SHP77 treated with DMSO at 0.1 percent for 48 hours (cell line): ENCODE results near the gene IL1RAPL2.
"Not testable (repeated sequence)": the region's sequence is repeated elsewhere in the genome, so short reads cannot be mapped to it uniquely, and the experiment has no call there.

Experiments used
- DNase-seq: peaks from one replicate; lab custom pipeline; 2025; lab: John Stamatoyannopoulos, UW

Gene IL1RAPL2

DNA sequence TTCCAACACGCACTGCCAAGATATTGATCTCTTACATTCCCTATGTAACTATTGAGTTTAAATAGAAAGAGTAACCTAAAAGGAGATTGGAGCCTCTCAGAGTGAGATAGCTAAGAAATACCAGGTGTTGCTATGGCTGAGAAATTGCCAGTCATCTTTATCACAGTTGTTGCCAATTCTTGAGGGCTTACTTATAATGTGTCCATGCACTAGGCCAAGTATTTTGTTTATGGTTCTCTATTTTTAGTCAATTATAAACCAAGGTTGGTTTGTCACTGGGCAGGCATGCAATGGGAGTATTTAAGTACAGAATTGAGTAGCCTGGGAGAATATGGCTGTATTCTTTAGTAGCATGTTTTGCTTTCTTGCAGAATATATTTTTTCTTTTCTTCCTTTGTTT, 452.9 kb downstream of the IL1RAPL2 start:
- DNase-seq, result no peak

DNA sequence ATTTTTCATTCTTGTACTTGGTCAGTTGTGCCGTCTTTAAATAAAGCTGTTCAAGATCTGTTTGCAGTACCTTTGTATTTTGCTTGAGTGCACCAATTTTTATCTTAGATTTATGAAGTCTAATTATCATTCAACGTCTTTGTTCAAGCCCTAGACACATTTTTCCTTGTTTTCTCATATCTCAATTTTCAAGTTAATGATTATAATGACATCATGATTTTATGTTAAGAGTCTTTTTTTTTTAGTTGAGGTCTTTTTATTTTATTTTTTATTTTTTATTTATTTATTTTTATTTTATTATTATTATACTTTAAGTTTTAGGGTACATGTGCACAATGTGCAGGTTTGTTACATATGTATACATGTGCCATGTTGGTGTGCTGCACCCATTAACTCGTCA, 463.0 kb downstream of the IL1RAPL2 start:
- DNase-seq, result not testable (repeated sequence)

DNA sequence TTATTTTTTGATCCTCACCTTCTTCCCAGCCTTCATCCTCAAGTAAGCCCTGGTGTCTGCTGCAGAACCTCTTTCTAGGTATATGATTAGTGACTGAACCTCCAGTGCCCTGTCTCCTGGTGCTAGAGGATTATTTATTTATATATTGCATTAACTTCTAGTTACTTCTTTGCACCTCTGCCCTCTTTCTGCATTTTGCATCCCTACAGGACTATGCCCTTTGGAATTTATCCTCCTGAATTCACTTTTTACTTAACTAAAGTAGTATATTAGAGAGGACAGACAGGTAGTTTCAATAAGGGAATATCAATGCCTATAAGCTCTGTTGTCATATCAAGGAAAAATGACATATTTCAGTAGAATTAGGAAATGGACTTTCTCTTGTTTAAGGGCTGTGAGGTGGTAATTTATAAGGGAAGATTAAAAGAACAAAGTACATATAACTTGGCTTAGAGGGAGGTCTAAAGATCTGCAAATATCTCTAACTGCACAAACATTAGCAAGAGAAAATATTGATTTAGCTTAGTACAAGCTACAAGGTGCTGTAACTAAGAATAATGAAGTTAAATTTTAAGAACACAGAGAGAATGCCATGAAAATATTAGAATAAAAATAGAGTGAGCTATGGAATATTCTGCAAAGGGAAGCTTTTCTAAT, 472.8 kb downstream of the IL1RAPL2 start:
- DNase-seq, result no peak

DNA sequence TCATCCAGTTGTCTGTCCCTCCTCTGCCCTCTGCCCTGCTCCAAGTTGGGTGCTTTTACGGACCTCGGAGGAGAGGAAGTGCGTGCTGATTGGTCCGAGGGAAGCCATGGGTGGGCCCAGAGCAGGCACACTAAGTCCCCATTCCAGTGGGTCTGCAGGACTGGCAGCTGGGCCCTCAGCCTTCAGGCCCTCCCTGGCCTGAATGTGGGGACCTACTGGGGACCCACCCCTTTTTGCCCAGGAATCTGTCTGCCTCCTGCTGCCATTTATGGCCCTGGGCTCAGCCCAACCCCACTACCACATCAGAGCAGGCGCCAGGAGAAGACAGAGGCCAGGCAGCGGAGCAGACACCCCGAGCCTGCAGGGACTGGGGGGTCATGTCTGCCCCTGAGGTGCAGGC, 484.9 kb downstream of the IL1RAPL2 start:
- DNase-seq, result no peak

DNA sequence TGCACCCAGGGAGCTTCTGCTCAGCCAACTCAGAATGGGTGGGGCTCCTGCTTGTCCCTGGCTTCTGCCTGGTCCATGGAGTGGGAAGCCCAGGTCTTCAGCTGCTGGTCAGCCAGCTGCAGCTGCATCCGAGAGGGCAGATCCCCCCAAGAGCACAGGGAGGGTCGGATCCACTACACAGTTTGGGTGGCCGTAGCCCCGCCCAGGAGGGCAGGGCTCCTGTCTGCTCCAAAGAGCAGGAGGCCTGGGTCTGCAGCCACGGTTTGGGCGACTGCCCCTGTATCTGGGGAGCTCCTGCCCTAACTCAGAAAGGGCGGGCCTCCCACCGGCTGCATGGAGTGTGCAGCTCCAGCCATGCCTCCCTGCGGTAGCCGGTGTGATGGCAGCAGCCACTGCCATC, 485.4 kb downstream of the IL1RAPL2 start:
- no peak for DNase-seq

DNA sequence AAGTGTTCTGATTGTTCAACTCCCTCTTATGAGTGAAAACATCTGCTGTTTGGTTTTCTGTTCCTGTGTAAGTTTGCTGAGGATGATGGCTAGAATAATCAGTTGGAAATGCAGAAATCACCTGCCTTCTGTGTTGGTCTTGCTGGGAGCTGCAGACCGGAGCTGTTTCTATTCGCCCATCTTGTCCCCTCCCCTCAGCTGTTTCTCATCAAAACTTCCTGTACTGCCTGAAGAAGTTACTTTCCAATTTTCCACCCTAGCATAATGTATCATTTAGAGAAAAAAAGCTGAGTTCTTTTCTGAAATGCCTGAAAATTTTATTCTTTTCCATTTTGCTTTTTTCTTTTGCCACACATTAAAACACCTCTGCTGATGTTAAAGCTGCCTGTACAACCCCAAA, 486.9 kb downstream of the IL1RAPL2 start:
- DNase-seq, result no peak

DNA sequence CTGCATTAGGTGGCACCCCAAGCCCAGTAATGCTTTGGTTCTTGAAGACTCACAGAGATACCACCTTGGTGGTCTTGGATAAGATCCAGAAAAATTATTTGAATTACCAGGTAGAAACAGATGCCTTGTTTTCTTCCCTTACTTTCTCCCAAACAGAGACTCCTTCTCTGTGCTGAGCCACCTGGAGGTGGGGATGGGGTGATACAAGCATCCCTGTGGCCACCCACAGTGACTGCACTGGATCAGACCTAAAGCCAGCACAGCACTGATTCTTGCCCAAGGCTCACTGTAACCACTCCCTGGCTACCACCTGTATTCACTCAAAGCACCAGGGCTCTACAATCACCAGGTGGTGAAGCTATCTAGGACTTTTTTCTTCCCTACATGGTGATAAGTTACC, 497.7 kb downstream of the IL1RAPL2 start:
- no peak for DNase-seq

DNA sequence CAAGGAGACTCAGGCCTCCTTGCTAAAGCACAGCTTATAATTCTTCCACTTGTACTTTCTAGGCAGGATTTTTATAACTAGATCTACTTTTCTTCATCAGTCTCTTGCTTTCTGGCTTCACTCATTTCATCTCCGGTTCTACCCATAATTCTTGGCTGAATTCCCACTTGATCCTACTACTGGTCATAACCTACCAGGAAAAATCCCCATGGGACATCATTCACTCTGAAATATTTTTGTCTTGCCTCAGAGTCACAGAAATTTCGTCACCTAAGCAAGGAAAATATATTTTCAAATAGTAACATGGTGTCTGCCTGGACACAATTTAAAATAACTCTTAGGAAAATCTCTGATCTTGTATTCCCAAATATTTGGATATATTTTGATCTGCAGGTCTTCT, 532.2 kb downstream of the IL1RAPL2 start:
- DNase-seq, result no peak

DNA sequence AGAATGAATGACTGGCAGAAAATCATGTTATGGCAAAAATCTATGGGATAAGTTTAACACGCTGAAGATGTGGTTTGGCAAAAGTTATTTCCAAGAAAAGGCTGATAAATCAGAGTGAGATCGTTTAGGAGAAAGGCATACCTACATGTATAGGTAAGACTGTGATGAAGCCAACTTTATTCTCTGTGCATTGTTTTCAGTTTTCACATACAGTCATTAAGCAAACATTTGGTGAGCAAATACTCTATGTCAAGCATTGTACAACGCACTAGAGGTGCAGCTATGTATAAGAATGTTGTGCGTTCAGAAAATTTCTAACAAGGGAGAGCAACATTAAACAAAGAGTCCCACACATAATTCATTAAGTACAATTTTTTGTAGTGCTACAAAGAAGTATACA, 532.8 kb downstream of the IL1RAPL2 start:
- DNase-seq, result no peak

DNA sequence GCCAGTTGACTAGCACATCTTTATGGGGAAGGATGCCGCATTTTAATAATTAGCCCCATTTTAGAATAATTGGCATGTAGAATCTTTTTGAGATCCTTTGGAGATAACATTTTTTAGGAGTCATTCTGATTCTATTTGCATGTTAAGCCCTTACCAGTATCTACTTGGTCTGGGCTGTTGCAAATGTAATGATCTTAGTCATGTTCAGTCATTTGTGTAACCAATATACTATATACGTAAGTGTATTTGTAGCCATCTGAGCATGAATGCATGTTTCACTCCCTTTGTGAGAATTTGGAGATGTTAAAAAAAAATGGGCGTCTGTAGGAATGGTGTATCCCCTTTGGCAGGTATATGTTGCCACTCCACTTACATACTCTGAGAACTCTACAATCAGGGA, 535.4 kb downstream of the IL1RAPL2 start:
- no peak for DNase-seq

DNA sequence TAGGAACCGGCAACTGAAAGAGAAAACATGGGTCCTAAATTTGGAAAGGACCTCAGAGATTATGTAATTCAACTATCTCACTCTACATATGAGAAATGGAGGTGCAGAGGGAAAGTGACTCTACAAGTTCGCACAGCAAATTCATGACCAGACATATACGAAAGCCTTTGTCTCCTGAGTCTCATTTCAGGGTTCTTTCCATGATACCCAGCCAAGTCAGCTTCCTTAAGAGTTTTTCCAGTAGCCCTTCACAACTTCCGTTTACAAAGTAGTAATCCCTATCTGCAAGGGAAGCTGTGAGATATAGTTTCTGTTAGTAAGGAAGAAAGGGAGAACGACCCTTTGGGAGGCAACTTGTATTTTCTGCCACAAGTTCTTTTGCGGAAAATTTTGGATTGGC, 543.9 kb downstream of the IL1RAPL2 start:
- DNase-seq, result no peak

DNA sequence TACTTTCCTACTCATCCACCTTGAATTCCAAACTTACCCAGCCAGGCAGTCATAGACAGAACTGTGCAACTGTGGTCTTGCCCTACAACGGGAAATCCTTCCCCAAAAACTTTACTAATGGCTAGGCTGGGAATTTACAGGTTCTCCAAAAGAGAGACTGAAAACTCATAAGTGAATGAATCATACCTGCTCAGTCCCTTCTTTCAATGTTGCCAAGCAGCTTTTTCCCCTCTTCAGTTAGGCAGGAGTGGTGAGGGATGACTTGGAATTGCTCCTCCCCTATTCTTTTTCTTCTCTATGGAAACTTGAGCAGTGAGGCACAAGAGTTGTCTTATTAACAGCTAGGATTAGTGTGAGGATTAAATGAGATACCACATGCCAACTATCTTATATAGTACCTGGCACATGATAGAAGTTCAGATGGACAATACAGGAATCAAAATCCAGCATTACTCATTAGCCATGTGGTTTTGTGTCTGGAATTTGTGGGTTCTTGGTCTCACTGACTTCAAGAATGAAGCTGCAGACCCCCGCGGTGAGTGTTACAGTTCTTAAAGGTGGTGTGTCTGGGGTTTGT, 548.6 kb downstream of the IL1RAPL2 start:
- no peak for DNase-seq

DNA sequence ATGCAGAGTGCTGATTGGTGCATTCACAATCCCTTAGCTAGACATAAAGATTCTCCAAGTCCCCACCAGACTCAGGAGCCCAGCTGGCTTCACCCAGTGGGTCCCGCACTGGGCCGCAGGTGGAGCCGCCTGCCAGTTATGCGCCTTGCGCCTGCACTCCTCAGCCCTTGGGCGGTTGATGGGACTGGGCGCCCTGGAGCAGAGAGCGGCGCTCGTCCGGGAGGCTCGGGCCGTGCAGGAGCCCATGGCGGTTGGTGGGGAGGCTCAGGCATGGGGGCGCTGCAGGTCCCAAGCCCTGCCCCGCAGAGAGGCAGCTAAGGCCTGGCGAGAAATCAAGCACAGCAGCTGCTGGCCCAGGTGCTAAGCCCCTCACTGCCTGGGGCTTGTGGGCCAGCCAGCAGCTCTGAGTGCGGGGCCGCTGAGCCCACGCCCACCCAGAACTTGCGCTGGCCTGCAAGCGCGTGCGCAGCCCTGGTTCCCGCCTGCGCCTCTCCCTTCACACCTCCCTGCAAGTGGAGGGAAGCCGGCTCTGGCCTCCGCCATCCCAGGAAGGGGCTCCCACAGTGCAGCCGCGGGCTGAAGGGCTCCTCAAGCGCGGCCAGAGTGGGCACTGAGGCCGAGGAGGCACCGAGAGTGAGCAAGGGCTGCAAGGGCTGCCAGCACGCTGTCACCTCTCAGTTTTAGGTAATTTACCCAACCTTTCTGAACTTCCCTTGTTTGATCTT, 549.8 kb downstream of the IL1RAPL2 start:
- DNase-seq, result not testable (repeated sequence)

DNA sequence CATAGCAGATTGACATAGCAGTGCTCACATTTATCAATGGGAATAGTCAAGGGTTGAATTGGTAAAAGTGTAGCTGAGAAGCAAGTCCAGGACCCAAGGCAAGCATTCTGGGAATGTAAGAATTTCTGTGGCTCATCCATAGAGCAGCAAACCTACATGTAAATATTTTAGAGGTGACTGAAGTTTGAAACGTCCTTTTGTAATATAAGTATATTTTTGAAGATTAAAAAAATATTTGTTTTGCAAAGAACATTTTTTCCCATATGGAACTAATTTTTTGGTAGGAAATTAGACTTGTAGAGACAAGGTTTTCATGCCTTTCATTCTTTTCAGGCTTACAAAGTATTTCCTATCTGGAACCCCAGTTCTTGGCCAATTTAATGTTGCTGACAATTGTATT, 550.5 kb downstream of the IL1RAPL2 start:
- DNase-seq, result no peak

DNA sequence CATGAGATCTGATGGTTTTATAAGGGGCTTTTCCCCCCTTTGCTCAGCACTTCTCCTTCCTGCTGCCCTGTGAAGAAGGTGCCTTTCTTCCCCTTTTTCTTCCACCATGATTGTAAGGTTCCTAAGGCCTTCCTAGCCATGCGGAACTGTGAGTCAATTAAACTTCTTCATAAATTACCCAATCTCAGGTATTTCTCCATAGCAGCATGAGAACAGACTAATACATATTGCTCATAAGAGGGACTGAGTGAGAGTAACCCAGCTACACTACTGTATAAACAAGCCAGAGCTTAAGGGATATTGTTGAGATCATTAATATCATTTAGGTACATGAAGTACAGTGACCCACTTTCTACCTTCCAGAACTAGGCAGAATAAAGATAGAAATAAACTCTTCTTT, 551.6 kb downstream of the IL1RAPL2 start:
- no peak for DNase-seq

DNA sequence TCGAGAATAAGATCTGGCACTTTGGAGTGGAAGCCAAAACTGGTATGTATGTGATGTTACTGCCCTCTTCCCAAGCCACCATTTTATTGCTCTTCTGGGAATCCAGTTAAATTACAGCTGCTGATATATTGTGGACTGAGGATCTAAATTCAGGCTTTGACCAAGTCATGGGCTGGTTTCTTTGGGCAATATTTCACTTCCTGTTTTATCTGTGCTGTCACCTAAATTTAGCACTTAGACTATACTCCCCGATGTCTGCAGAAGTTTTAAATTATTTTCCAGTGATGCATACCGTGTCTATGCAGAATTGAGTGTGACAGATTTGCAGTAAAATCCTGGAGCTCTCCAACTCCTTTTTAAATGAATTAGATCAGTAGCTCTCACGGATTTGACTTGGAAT, 554.5 kb downstream of the IL1RAPL2 start:
- no peak for DNase-seq

DNA sequence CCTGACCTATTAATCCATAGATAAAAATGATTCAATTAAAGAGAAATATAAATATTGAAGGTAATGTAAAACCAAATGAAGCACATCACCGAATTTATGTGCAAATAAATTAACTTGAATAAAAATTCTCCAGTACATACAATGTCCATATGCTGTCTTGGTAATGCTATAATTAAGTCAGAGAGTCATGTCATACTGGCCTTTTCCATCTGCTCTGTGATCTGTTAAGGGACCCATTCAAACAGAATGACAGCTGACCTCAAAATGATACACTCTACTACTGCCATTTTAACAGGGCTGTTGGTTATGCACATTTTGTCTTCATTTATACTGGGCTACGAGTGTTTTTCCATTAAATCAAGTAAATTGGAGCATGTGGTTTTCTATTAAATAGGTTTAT, 555.2 kb downstream of the IL1RAPL2 start:
- DNase-seq, result no peak

DNA sequence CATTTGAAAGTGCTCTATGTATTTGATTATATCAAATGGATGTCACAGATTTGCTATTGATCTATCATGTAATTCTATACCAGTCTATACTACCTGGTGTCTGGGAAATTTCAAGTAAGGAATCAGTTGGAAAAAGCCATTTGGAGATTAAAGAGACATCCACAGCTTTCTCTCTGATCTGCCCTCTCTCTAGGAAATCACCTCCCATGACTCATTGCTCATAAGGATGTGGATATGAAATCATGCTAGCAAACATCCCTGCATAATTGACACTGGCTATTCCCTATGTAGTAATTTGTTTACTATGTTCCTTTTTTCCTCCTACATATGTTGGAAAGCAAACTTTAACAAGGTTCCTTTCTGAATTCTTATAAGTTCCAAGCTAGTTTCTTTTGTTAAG, 560.2 kb downstream of the IL1RAPL2 start:
- no peak for DNase-seq

DNA sequence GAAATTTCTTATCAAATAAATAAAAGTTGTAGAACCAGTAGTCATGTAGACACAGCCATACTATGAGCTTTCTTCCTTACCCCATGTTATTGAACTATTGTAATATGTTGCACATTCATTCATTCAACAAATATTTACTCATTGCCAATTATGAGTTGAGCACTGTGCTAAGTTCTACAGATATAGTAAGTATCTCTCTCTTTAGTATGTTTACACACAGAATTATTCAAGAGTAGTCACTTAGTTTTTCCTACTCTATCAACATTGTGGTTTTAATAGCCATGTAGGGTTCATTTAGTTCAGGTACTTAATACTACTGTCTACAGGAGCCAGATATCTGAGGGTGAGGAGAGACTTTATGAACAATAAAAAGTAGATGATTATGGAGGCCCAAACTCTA, 568.3 kb downstream of the IL1RAPL2 start:
- no peak for DNase-seq

DNA sequence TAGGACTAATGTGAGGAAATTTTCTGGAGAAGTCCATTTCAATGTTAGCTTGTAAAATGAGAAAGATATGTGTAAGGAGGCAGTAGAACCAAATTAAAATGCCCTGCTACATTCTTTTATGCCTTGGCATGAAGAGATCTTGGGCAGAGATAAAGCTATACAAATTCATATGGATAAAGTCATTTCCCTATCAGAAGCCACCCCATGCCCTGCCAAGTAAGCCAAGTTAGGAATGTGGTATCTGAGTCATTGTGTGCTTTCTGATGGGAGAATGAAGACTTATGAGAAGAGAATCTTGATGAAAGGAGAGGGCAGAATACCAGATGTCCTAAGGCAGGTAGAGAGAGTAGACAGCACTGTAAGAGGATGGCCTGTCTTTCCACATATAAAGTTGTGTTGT, 570.8 kb downstream of the IL1RAPL2 start:
- DNase-seq, result no peak

DNA sequence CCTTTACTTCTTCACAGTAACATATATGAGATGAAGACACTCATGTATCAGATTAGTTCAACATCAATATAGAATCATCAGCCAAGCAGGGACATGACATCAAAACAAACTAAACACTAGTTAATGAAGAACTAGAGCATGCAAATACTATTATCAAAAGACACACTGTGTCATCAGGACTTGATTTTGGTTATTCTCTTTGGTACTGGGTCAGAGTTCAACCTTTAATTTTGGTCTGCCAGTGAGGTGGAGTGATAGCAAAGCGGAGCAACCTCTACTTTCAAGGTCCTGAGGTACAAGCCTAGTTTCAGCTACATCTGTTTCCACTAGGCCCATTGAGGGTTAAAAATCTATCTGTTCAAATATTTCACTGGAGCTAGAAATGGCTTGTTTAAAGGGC, 584.0 kb downstream of the IL1RAPL2 start:
- no peak for DNase-seq

DNA sequence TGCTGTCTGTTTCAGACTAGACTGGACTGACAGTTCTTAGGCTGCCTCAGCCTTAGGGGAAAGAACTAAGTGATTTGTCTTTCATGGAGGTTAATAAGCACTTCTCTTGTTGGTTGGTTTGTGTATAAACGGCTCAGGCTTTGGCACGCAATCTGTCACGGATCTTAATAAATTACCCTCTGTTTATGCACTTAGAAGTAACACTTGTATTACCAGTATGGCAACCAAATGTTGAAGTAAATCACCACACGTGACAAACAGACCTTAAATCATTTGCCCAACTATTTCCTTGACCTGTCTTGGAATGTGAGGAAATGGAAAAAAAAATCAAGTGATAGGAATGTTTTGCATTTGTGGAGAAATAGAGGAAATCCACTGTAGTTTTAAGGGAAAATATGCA, 584.6 kb downstream of the IL1RAPL2 start:
- no peak for DNase-seq

DNA sequence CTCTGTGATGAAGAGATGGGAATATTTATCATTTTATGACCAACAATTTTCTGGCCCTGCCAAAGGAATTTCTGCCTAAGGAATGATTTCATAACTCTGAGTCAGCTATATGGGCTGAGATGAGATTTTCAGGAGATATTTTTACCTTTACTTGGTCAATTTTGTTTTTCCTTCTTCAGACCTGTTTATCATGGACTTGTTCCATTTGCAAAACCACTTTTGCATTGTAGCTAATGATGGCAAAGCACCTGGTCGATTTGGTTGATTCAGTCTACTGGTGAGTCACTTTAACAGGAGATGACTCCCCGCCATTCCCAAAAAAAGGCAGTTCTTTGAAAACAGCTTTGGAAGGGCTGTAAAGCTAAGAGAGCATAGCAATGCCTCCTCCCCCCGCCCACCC, 601.2 kb downstream of the IL1RAPL2 start:
- DNase-seq, result no peak

DNA sequence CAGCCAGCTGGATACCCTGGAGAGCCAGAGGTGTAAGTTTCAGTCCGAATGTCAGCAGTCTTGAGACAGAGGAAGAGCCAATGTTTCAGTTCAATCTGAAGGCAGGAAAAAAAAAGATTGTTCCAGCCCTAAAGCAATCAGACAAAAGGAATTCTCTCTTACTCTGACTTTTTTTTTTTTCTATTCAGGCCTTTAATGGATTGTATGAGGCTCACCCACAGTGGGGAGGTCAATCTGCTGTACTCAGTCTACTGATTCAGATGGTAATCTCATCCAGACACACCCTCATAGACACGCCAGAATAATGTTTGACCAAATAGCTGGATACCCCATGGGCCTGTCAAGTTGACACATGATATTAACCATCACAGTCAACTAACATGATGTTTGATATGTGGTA, 602.6 kb downstream of the IL1RAPL2 start:
- no peak for DNase-seq
